ENCODE results near the gene IL2RA.

IL2RA gene

GRCh38 chr10:6056411-6057135, 5.6 kb downstream of the IL2RA start:
- ATAC-seq (ENCODE audit: low read depth) = peak; percentile 2
- no peaks in the 10 kb centered on the region for H3K27me3 Mint-ChIP-seq
- peaks cover 71% of the 10 kb centered on the region for H3K4me1 Mint-ChIP-seq
- H3K4me3 Mint-ChIP-seq = peak overlapping the region; percentile 54
- H3K27ac Mint-ChIP-seq = peak overlapping the region; percentile 90
- no peak for DNase-seq (ENCODE audit: low spot score in 2 of 2)
- H3K36me3 Mint-ChIP-seq = peaks cover 3% of the 10 kb centered on the region
- no peaks in the 10 kb centered on the region for H3K9me3 Mint-ChIP-seq

GRCh38 chr10:6055929-6056328, 6.2 kb downstream of the IL2RA start:
- H3K4me1 Mint-ChIP-seq = peaks cover 73% of the 10 kb centered on the region
- H3K4me3 Mint-ChIP-seq = no peak overlapping the region
- peaks cover 3% of the 10 kb centered on the region for H3K36me3 Mint-ChIP-seq
- no peaks in the 10 kb centered on the region for H3K27me3 Mint-ChIP-seq
- ATAC-seq (ENCODE audit: low read depth) (no peak), DNase-seq (ENCODE audit: low spot score in 2 of 2) (no peak)
- peak overlapping the region; percentile 90 for H3K27ac Mint-ChIP-seq
- H3K9me3 Mint-ChIP-seq = no peaks in the 10 kb centered on the region

GRCh38 chr10:6054884-6055283, 7.3 kb downstream of the IL2RA start:
- peak overlapping the region; percentile 94 for H3K27ac Mint-ChIP-seq
- DNase-seq (ENCODE audit: low spot score in 2 of 2) (peak in 1 of 2 donors; percentile 7), ATAC-seq (ENCODE audit: low read depth) (no peak)
- peaks cover 77% of the 10 kb centered on the region for H3K4me1 Mint-ChIP-seq
- no peaks in the 10 kb centered on the region for H3K27me3 Mint-ChIP-seq
- peak overlapping the region; percentile 70 for H3K4me3 Mint-ChIP-seq
- peaks cover 3% of the 10 kb centered on the region for H3K36me3 Mint-ChIP-seq
- H3K9me3 Mint-ChIP-seq = no peaks in the 10 kb centered on the region

- DNase-seq (ENCODE audit: low spot score in 2 of 2) (peak in 1 of 2 donors; percentile 16), ATAC-seq (ENCODE audit: low read depth) (no peak)
- peaks cover 3% of the 10 kb centered on the region for H3K36me3 Mint-ChIP-seq
- H3K27ac Mint-ChIP-seq = peak overlapping the region; percentile 94
- H3K4me1 Mint-ChIP-seq = peaks cover 78% of the 10 kb centered on the region
- H3K4me3 Mint-ChIP-seq = peak overlapping the region; percentile 70
- H3K9me3 Mint-ChIP-seq = no peaks in the 10 kb centered on the region
- no peaks in the 10 kb centered on the region for H3K27me3 Mint-ChIP-seq
Measured at GRCh38 chr10:6053816-6054631, 8.1 kb downstream of the IL2RA start.

- Mint-ChIP-seq H3K36me3 (peaks cover 3% of the 10 kb centered on the region), H3K4me1 (peaks cover 77% of the 10 kb centered on the region), H3K4me3 (peak overlapping the region; percentile 77), H3K27ac (peak overlapping the region; percentile 94), H3K27me3 (no peaks in the 10 kb centered on the region), H3K9me3 (no peaks in the 10 kb centered on the region)
- DNase-seq (ENCODE audit: low spot score in 2 of 2) (peak in 1 of 2 donors; percentile 5), ATAC-seq (ENCODE audit: low read depth) (no peak)
Measured at GRCh38 chr10:6053303-6053702, 8.9 kb downstream of the IL2RA start.

- H3K27me3 Mint-ChIP-seq = no peaks in the 10 kb centered on the region
- H3K36me3 Mint-ChIP-seq = peaks cover 3% of the 10 kb centered on the region
- H3K27ac Mint-ChIP-seq = peak overlapping the region; percentile 94
- DNase-seq (ENCODE audit: low spot score in 2 of 2) = peak; percentile 29 to 37
- H3K4me1 Mint-ChIP-seq = peaks cover 75% of the 10 kb centered on the region
- ATAC-seq (ENCODE audit: low read depth) = peak; percentile 16
- H3K4me3 Mint-ChIP-seq = peak overlapping the region; percentile 77
- no peaks in the 10 kb centered on the region for H3K9me3 Mint-ChIP-seq
Measured at GRCh38 chr10:6052247-6053221, 9.6 kb downstream of the IL2RA start.

- Mint-ChIP-seq H3K27me3 (no peaks in the 10 kb centered on the region), H3K9me3 (no peaks in the 10 kb centered on the region), H3K36me3 (no peaks in the 10 kb centered on the region), H3K4me1 (peaks cover 76% of the 10 kb centered on the region), H3K27ac (peak overlapping the region; percentile 94), H3K4me3 (peak overlapping the region; percentile 90)
- peak; percentile 71 to 84 for DNase-seq (ENCODE audit: low spot score in 2 of 2)
- ATAC-seq (ENCODE audit: low read depth) = peak; percentile 85
Measured at GRCh38 chr10:6050801-6051445, 11.2 kb downstream of the IL2RA start.

- no peak overlapping the region for H3K4me3 Mint-ChIP-seq
- H3K9me3 Mint-ChIP-seq = no peaks in the 10 kb centered on the region
- no peak for ATAC-seq (ENCODE audit: low read depth)
Measured at GRCh38 chr10:6049031-6049400, 13.2 kb downstream of the IL2RA start.

GRCh38 chr10:6048281-6049030, 13.7 kb downstream of the IL2RA start:
- DNase-seq (ENCODE audit: low spot score in 2 of 2) (peak in 1 of 2 donors; percentile 10), ATAC-seq (ENCODE audit: low read depth) (no peak)
- Mint-ChIP-seq H3K27ac (peak overlapping the region; percentile 94), H3K27me3 (no peaks in the 10 kb centered on the region), H3K4me3 (no peak overlapping the region), H3K4me1 (peaks cover 75% of the 10 kb centered on the region), H3K36me3 (no peaks in the 10 kb centered on the region), H3K9me3 (no peaks in the 10 kb centered on the region)

More at GRCh38 chr10:6049031-6049400, 13.2 kb downstream of the IL2RA start:
- Mint-ChIP-seq H3K27me3 (no peaks in the 10 kb centered on the region), H3K36me3 (no peaks in the 10 kb centered on the region), H3K4me1 (peaks cover 78% of the 10 kb centered on the region), H3K27ac (peak overlapping the region; percentile 94)
- DNase-seq (ENCODE audit: low spot score in 2 of 2) = no peak

- H3K27me3 Mint-ChIP-seq = no peaks in the 10 kb centered on the region
- peak in 1 of 2 donors; percentile 9 for DNase-seq (ENCODE audit: low spot score in 2 of 2)
- H3K4me3 Mint-ChIP-seq = no peak overlapping the region
- peak overlapping the region; percentile 94 for H3K27ac Mint-ChIP-seq
- H3K36me3 Mint-ChIP-seq = no peaks in the 10 kb centered on the region
- H3K9me3 Mint-ChIP-seq = no peaks in the 10 kb centered on the region
- ATAC-seq (ENCODE audit: low read depth) = no peak
- peaks cover 70% of the 10 kb centered on the region for H3K4me1 Mint-ChIP-seq
Measured at GRCh38 chr10:6047847-6048246, 14.3 kb downstream of the IL2RA start.

- H3K36me3 Mint-ChIP-seq = no peaks in the 10 kb centered on the region
- peak overlapping the region; percentile 71 for H3K27ac Mint-ChIP-seq
- no peak for ATAC-seq (ENCODE audit: low read depth)
- DNase-seq (ENCODE audit: low spot score in 2 of 2) = peak in 1 of 2 donors; percentile 8
- no peaks in the 10 kb centered on the region for H3K9me3 Mint-ChIP-seq
- peaks cover 62% of the 10 kb centered on the region for H3K4me1 Mint-ChIP-seq
- H3K4me3 Mint-ChIP-seq = no peak overlapping the region
- H3K27me3 Mint-ChIP-seq = no peaks in the 10 kb centered on the region
Measured at GRCh38 chr10:6046773-6047611, 15.2 kb downstream of the IL2RA start.

Measured in memory B cell (primary cell).